Measurements from ENCODE around the gene SF3B3. TPM values are rescaled to one million over a fixed set of nuclear protein-coding genes. Genes with fewer than 3 reads are reported as not detected.

Gene SF3B3
- total and polyA plus RNA-seq, 10 of the 15 experiments (the other 5 are each of a cell fraction or from before 2014, with no cell fraction given) = 134 to 453 (median 215) TPM

DNA sequence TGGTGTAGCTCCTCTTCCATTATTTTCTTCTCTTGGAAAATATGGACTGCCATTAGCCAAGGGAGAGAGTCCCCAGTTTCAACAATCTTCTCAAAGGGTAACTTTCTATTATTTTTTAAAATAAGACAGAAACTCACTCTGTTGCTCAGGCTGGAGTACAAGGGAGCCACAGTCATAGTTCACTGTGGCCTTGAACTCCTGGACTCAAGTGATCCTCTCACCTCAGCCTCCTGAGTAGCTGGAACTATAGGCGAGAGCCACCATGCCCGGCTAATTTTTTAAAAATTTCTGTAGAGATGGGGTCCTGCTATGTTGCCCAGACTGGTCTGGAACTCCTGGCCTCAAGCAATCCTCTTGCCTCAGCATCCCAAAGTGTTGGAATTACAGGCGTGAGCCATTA lies 13.4 kb upstream of the SF3B3 start (continued):
- TF ChIP-seq, protein P1, sequence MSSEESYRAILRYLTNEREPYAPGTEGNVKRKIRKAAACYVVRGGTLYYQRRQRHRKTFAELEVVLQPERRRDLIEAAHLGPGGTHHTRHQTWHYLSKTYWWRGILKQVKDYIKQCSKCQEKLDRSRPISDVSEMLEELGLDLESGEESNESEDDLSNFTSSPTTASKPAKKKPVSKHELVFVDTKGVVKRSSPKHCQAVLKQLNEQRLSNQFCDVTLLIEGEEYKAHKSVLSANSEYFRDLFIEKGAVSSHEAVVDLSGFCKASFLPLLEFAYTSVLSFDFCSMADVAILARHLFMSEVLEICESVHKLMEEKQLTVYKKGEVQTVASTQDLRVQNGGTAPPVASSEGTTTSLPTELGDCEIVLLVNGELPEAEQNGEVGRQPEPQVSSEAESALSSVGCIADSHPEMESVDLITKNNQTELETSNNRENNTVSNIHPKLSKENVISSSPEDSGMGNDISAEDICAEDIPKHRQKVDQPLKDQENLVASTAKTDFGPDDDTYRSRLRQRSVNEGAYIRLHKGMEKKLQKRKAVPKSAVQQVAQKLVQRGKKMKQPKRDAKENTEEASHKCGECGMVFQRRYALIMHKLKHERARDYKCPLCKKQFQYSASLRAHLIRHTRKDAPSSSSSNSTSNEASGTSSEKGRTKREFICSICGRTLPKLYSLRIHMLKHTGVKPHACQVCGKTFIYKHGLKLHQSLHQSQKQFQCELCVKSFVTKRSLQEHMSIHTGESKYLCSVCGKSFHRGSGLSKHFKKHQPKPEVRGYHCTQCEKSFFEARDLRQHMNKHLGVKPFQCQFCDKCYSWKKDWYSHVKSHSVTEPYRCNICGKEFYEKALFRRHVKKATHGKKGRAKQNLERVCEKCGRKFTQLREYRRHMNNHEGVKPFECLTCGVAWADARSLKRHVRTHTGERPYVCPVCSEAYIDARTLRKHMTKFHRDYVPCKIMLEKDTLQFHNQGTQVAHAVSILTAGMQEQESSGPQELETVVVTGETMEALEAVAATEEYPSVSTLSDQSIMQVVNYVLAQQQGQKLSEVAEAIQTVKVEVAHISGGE (CRISPR knock-in tag; IDR thresholded peaks at IDR 0.05) = no peak
- TF ChIP-seq CREB1 (IDR thresholded peaks at IDR 0.05; ENCODE audit: low read depth) = no peak

DNA sequence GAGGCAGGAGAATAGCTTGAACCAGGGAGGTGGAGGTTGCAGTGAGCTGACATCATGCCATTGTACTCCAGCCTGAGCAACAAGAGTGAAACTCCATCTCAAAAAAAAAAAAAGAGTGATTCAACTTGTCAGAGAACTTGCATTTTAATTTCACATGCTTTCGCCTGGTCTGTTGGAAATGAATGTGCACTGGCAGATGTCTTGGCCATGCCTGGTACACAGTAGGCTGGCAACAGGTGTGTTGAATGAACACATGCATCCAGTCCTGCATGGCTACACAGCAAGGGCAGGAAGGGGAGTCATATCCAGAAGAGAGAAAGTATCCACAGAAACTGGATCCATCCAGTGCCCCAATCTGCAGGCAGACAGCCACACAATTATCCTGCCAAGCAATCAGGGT lies 11.8 kb upstream of the SF3B3 start:
- no peak for FAIRE-seq
- Histone ChIP-seq H3K4me2 (ENCODE audit: control insufficient read depth, insufficient read depth) (no peak overlapping the region), H3K36me3 (ENCODE audit: control insufficient read depth in 2 of 2, insufficient read depth in 2 of 2, low read length in 1 of 2) (peaks cover 4 to 18% of the 10 kb centered on the region in 2 experiments), H3K27me3 (replicated peaks in 1 of 2; ENCODE audit: control insufficient read depth in 2 of 2, insufficient read depth in 2 of 2, low read length in 1 of 2) (no peaks in the 10 kb centered on the region), H3K27ac (ENCODE audit: control insufficient read depth, insufficient read depth) (no peak overlapping the region), H3K4me1 (ENCODE audit: control insufficient read depth, insufficient read depth, low read length) (no peaks in the 10 kb centered on the region), H3K4me3 (no peak overlapping the region), H3K9ac (ENCODE audit: control insufficient read depth, insufficient read depth, low read length) (no peak overlapping the region), H2AFZ (ENCODE audit: control insufficient read depth, low read depth, low read length) (no peak overlapping the region), H4K20me1 (ENCODE audit: control insufficient read depth, insufficient read depth) (no peaks in the 10 kb centered on the region), H3K9me3 (replicated peaks; ENCODE audit: control insufficient read depth, insufficient read depth, low read length) (no peaks in the 10 kb centered on the region), H3K79me2 (ENCODE audit: control insufficient read depth, insufficient read depth, low read length) (no peaks in the 10 kb centered on the region)
- DNase-seq (ENCODE audit: low read depth, low spot score) = no peak
- WGBS (ENCODE audit: insufficient coverage, insufficient replicate concordance, low lambda C conversion rate, missing lambda C conversion rate) = 27% methylated on average over 1 of the region's 1 CpG
- intact Hi-C loops (cut with micrococcal nuclease; ENCODE audit: unreplicated experiment) (no loop called here), in situ Hi-C loops (cut with MboI) (no loop called here)
- no peak for TF ChIP-seq EGR1 (IDR thresholded peaks at IDR 0.05; ENCODE audit: borderline replicate concordance in 1 of 2, low read depth in 2 of 2, low read length in 2 of 2)
- TF ChIP-seq HDGF (IDR thresholded peaks at IDR 0.05) = no peak
- TF ChIP-seq TCF3 (IDR thresholded peaks at IDR 0.05; ENCODE audit: borderline replicate concordance, insufficient read depth, low read depth, low read length) = no peak
- no peak for TF ChIP-seq KDM1A (IDR thresholded peaks at IDR 0.05; ENCODE audit: borderline replicate concordance)
- no peak for TF ChIP-seq JUND (IDR thresholded peaks at IDR 0.05; ENCODE audit: low read depth, low read length)
- no peak for TF ChIP-seq BMI1 (IDR thresholded peaks at IDR 0.05; ENCODE audit: borderline replicate concordance)
- TF ChIP-seq, protein P2, sequence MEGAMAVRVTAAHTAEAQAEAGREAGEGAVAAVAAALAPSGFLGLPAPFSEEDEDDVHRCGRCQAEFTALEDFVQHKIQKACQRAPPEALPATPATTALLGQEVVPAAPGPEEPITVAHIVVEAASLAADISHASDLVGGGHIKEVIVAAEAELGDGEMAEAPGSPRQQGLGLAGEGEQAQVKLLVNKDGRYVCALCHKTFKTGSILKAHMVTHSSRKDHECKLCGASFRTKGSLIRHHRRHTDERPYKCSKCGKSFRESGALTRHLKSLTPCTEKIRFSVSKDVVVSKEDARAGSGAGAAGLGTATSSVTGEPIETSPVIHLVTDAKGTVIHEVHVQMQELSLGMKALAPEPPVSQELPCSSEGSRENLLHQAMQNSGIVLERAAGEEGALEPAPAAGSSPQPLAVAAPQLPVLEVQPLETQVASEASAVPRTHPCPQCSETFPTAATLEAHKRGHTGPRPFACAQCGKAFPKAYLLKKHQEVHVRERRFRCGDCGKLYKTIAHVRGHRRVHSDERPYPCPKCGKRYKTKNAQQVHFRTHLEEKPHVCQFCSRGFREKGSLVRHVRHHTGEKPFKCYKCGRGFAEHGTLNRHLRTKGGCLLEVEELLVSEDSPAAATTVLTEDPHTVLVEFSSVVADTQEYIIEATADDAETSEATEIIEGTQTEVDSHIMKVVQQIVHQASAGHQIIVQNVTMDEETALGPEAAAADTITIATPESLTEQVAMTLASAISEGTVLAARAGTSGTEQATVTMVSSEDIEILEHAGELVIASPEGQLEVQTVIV (IDR thresholded peaks at IDR 0.05; ENCODE audit: borderline replicate concordance, partially characterized antibody) = no peak
- no peak for TF ChIP-seq SMAD5 (IDR thresholded peaks at IDR 0.05; ENCODE audit: low read depth)
- TF ChIP-seq ASH2L (IDR thresholded peaks at IDR 0.05; ENCODE audit: borderline replicate concordance, low read depth) = no peak
- no peak for TF ChIP-seq SREBF2 (IDR thresholded peaks at IDR 0.05; ENCODE audit: low read length)
- no peak for TF ChIP-seq LARP7 (IDR thresholded peaks at IDR 0.05)
- no peak for TF ChIP-seq BHLHE40 (IDR thresholded peaks at IDR 0.05; ENCODE audit: borderline replicate concordance in 1 of 2, low read depth in 2 of 2, low read length in 1 of 2)
- ChIA-PET RAD21 (ENCODE audit: unreplicated experiment) (no interaction called here), SMC1A (ENCODE audit: uncharacterized antibody, unreplicated experiment) (no interaction called here), POLR2A (interaction anchor here (0.7 kb wide), 2 partner anchors 10 to 72 kb away, joined by 3 read pairs; no protein-coding TSS in a partner anchor), CTCF (interaction anchor here (0.8 kb wide), 1 partner anchor 10 kb away, joined by 4 read pairs; no protein-coding TSS in a partner anchor)
- BruUV-seq (replicated peaks) = no TSS peak
- no peak for ATAC-seq

Data from GM12878 (cell line).